Trophoblast cell (in vitro differentiated cells and primary cell): ENCODE results near the gene FUT7.
A peak's percentile ranks its signal among the peaks of the same experiment; 100 is the strongest.

Experiments used
- DNase-seq, 2 donors: peaks; one replicate each; pipeline ENCODE4 v3.0.0-alpha.2; 2016
- H2AFZ ChIP-seq: 2 replicates; pipeline ENCODE4 v1.6.1; 2013; ENCODE audit warnings: low read length, moderate library complexity, mild to moderate bottlenecking; ENCODE audit not compliant: insufficient read depth, poor library complexity
- H2AK5ac ChIP-seq: 2 replicates; pipeline ENCODE4 v1.6.1; 2013; ENCODE audit warnings: mild to moderate bottlenecking, low read length
- H2BK120ac ChIP-seq: 2 replicates; pipeline ENCODE4 v1.6.1; 2013; ENCODE audit warnings: low read length, mild to moderate bottlenecking, moderate library complexity; ENCODE audit not compliant: insufficient read depth, poor library complexity
- H2BK12ac ChIP-seq: 2 replicates; pipeline ENCODE4 v1.6.1; 2013; ENCODE audit warnings: mild to moderate bottlenecking, low read length, moderate library complexity
- H2BK5ac ChIP-seq: 2 replicates; pipeline ENCODE4 v1.6.1; 2013; ENCODE audit warnings: low read length, low read depth, moderate library complexity, mild to moderate bottlenecking; ENCODE audit not compliant: poor library complexity
- H3K14ac ChIP-seq: 2 replicates; pipeline ENCODE4 v1.6.1; 2013; ENCODE audit warnings: mild to moderate bottlenecking, low read length
- H3K18ac ChIP-seq: 2 replicates; pipeline ENCODE4 v1.6.1; 2013; ENCODE audit warnings: mild to moderate bottlenecking, low read length
- H3K23ac ChIP-seq: 2 replicates; pipeline ENCODE4 v1.6.1; 2013; ENCODE audit warnings: low read length
- H3K27ac ChIP-seq: 2 replicates; pipeline ENCODE4 v1.5.1; 2013; ENCODE audit warnings: low read depth, mild to moderate bottlenecking, inconsistent platforms, low read length, moderate library complexity
- H3K27me3 ChIP-seq: 2 replicates; pipeline ENCODE4 v1.6.1; 2013; ENCODE audit warnings: inconsistent platforms, mild to moderate bottlenecking, low read length, moderate library complexity; ENCODE audit not compliant: insufficient read depth
- H3K36me3 ChIP-seq, 2 experiments: 1 replicate in 1 of 2; 2 replicates in 1 of 2; pipeline ENCODE4 v1.6.1; 2013; ENCODE audit warnings: low read length in 2 of 2, mild to moderate bottlenecking in 2 of 2, moderate library complexity in 1 of 2; ENCODE audit not compliant: insufficient read depth in 2 of 2, control insufficient read depth in 1 of 2
- H3K4ac ChIP-seq: 2 replicates; pipeline ENCODE4 v1.6.1; 2013; ENCODE audit warnings: low read depth, mild to moderate bottlenecking, low read length, moderate library complexity
- H3K4me1 ChIP-seq, 2 experiments: 1 replicate in 1 of 2; 2 replicates in 1 of 2; pipeline ENCODE4 v1.6.1; 2013; ENCODE audit warnings: low read length in 2 of 2, mild to moderate bottlenecking in 2 of 2, moderate library complexity in 1 of 2; ENCODE audit not compliant: insufficient read depth in 2 of 2, control insufficient read depth in 1 of 2
- H3K4me2 ChIP-seq: 2 replicates; pipeline ENCODE4 v1.6.1; 2013; ENCODE audit warnings: inconsistent platforms, mild to moderate bottlenecking, low read length, moderate library complexity
- H3K4me3 ChIP-seq: 2 replicates; pipeline ENCODE4 v1.5.1; 2013; ENCODE audit warnings: mild to moderate bottlenecking, low read depth, low read length, inconsistent platforms
- H3K79me1 ChIP-seq: one replicate; pipeline ENCODE4 v1.6.1; 2013; ENCODE audit warnings: low read length
- H3K79me2 ChIP-seq: 2 replicates; pipeline ENCODE4 v1.6.1; 2013; ENCODE audit warnings: low read length, mild to moderate bottlenecking; ENCODE audit not compliant: control insufficient read depth, insufficient read depth, poor library complexity
- H3K9ac ChIP-seq: 2 replicates; pipeline ENCODE4 v1.6.1; 2013; ENCODE audit warnings: mild to moderate bottlenecking, low read length
- H3K9me3 ChIP-seq: 2 replicates; pipeline ENCODE4 v1.6.1; 2013; ENCODE audit warnings: low read depth, mild to moderate bottlenecking, control low read depth, inconsistent platforms, low read length; ENCODE audit not compliant: insufficient read depth
- H4K12ac ChIP-seq: 2 replicates; pipeline ENCODE4 v1.6.1; 2013; ENCODE audit warnings: low read depth, mild to moderate bottlenecking, low read length, moderate library complexity
- H4K8ac ChIP-seq: 2 replicates; pipeline ENCODE4 v1.6.1; 2013; ENCODE audit warnings: low read depth, mild to moderate bottlenecking, low read length, moderate library complexity
- H4K91ac ChIP-seq: one replicate; pipeline ENCODE4 v1.6.1; 2013; ENCODE audit warnings: low read depth, mild to moderate bottlenecking, low read length, moderate library complexity
- WGBS: extraction: QIAGEN DNeasy Blood & Tissue Kit; methylation state at CpG from one replicate; pipeline ENCODE4 v1.1.7; 2013; ENCODE audit warnings: missing lambda C conversion rate; ENCODE audit not compliant: insufficient read length, insufficient coverage; ENCODE audit errors: extremely low coverage; 5-methylcytosine and 5-hydroxymethylcytosine counted together

Gene FUT7

DNA sequence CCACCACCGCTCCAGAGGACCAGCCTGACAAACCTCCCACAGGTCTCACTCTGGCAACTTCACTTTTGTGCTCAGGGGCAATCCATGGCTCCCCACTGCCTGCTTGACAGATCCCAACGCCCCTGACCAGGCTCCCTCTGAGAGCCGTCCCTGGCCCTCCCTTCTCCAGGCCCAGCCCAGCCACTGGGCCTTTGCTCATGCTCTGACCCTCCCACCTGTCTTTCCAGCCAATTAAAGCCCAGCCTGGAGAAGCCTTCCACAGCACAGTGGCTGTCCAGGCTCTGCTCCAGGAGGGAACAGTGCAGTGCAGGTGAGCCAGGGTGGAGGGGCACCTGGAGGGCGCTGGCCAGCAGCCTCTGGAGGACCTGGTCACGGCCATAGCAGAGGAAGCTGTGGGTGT is 18.7 kb upstream of the FUT7 start:
- peak in 1 of 2 donors; percentile 25 for DNase-seq
- Histone ChIP-seq H3K79me1 (no peaks in the 10 kb centered on the region), H2AK5ac (no peak overlapping the region)

DNA sequence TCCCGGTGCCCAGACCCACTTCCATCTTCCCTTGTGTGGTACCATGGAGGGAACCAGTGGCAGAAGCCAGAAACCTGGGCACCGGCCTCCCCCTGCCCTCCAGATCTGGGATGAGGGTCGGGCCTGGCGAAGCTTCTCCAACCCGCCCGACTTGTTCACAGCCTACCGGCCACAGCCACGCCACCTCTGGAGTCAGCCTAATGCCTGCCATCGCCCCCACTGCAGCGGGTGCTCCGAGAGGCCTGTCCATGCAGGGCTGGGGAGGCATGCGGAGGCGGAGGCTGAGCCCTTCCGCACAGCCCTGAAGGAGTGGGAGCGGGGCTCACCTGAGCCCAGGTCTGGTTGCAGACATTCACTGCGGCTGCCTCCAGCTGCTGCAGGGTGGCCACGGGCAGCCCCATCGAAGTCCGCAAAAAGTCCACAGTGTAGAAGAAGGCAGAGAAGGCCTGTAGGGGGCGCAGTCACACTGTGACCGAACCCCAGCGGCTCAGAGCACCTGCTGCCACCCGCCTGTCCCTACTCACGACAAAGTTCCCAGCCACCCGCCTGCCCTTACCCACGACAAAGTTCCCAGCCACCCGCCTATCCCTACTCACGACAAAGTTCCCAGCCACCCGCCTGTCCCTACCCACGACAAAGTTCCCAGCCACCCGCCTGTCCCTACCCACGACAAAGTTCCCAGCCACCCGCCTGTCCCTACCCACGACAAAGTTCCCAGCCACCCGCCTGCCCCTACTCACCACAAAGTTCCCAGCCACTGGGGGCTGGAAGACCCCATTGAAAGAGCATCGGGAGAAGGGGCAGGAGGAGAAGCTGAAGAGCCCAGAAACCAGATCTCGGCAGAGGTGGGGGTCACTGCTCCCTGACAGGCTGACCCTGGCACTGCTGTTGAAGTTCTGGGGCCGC is 17.9 kb upstream of the FUT7 start:
- no peak overlapping the region for H3K27ac ChIP-seq
- H3K23ac ChIP-seq: no peak overlapping the region
- H3K9me3 ChIP-seq: peaks cover 4% of the 10 kb centered on the region
- no peaks in the 10 kb centered on the region for H3K79me1 ChIP-seq
- no peak overlapping the region for H3K4me3 ChIP-seq
- H3K4me2 ChIP-seq: no peak overlapping the region
- H3K27me3 ChIP-seq: peaks cover 50% of the 10 kb centered on the region
- no peak overlapping the region for H4K12ac ChIP-seq
- no peak overlapping the region for H2BK5ac ChIP-seq
- no peak overlapping the region for H3K18ac ChIP-seq
- no peak overlapping the region for H2BK12ac ChIP-seq
- no peaks in the 10 kb centered on the region for H3K79me2 ChIP-seq
- no peak overlapping the region for H4K8ac ChIP-seq
- no peak overlapping the region for H2AFZ ChIP-seq
- no peak overlapping the region for H3K14ac ChIP-seq
- H2BK120ac ChIP-seq: no peak overlapping the region
- no peak overlapping the region for H3K4ac ChIP-seq
- peaks cover 19 to 21% of the 10 kb centered on the region in 2 experiments for H3K4me1 ChIP-seq
- DNase-seq: peak; percentile 14 to 54
- no peak overlapping the region for H4K91ac ChIP-seq
- H3K9ac ChIP-seq: no peak overlapping the region
- H3K36me3 ChIP-seq: no peaks in the 10 kb centered on the region
- no CpG with 5 or more reads among the region's 38 CpGs for WGBS
- no peak overlapping the region for H2AK5ac ChIP-seq

More for the DNA sequence above, 18.7 kb upstream of the FUT7 start:
- Histone ChIP-seq H4K8ac (no peak overlapping the region), H4K12ac (no peak overlapping the region), H3K23ac (no peak overlapping the region), H3K4me3 (no peak overlapping the region), H3K18ac (no peak overlapping the region), H3K9me3 (peaks cover 4% of the 10 kb centered on the region), H3K4me1 (peaks cover 16% of the 10 kb centered on the region in 2 experiments), H3K4me2 (no peak overlapping the region), H3K4ac (no peak overlapping the region), H3K14ac (no peak overlapping the region), H2BK12ac (no peak overlapping the region), H3K9ac (no peak overlapping the region), H2BK5ac (no peak overlapping the region), H3K27ac (no peak overlapping the region), H2AFZ (no peak overlapping the region), H3K36me3 (no peaks in the 10 kb centered on the region), H2BK120ac (no peak overlapping the region), H4K91ac (no peak overlapping the region), H3K79me2 (no peaks in the 10 kb centered on the region), H3K27me3 (peaks cover 42% of the 10 kb centered on the region)
- no CpG with 5 or more reads among the region's 5 CpGs for WGBS

DNA sequence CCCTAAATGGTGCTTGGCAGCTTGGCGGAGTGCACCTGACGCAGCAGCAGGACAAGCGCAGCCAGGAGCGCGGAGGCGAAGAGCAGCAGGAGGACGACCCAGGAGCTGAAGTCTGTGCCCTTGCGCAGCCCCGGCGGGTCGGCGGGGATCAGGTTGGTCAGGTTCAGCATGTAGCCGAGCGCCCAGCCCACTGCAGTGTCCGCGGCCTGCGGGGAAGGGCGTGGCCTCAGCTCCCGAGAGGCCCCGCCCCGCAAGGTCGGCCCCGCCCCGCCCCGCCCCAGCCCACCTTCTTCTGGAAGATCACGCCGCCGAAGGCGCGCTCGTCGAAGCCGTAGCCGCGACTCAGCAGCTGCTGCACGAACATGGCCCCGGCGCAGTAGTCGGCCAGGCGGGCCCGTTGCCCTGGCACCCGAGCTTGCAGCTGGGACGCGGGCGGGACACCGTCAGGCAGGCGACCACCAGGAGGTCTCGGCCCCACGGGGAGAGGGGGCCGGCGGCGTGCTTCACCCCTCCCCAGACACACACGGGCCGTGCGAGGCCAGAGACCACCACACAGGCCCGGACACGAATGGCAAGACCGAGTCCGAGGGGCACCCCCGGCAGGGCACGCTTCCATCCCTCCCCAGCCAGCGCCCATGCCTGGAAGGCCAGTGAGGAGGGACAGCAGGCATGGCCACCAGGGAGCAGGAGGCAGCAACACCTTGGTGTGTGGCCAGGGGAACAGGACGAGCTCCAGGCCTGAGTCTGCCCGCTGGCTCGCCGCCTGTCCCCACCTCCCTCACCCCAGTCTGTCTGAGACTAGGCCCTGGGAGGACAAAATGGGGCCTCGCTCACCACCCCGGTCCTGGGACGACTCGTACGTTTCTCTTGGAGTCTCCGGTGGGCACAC is 17.0 kb upstream of the FUT7 start:
- Histone ChIP-seq H3K27ac (no peak overlapping the region), H2AFZ (no peak overlapping the region), H3K9me3 (peaks cover 4% of the 10 kb centered on the region), H2BK12ac (no peak overlapping the region), H3K14ac (no peak overlapping the region), H3K23ac (no peak overlapping the region), H3K4me3 (no peak overlapping the region), H3K79me1 (no peaks in the 10 kb centered on the region), H3K4me1 (peaks cover 14 to 18% of the 10 kb centered on the region in 2 experiments), H4K91ac (no peak overlapping the region), H2AK5ac (no peak overlapping the region), H3K9ac (no peak overlapping the region), H3K36me3 (no peaks in the 10 kb centered on the region), H3K27me3 (peaks cover 46% of the 10 kb centered on the region), H3K18ac (no peak overlapping the region), H4K12ac (no peak overlapping the region), H3K79me2 (no peaks in the 10 kb centered on the region), H2BK5ac (no peak overlapping the region), H3K4me2 (no peak overlapping the region), H4K8ac (no peak overlapping the region), H3K4ac (no peak overlapping the region), H2BK120ac (no peak overlapping the region)
- no CpG with 5 or more reads among the region's 72 CpGs for WGBS
- DNase-seq: no peak

DNA sequence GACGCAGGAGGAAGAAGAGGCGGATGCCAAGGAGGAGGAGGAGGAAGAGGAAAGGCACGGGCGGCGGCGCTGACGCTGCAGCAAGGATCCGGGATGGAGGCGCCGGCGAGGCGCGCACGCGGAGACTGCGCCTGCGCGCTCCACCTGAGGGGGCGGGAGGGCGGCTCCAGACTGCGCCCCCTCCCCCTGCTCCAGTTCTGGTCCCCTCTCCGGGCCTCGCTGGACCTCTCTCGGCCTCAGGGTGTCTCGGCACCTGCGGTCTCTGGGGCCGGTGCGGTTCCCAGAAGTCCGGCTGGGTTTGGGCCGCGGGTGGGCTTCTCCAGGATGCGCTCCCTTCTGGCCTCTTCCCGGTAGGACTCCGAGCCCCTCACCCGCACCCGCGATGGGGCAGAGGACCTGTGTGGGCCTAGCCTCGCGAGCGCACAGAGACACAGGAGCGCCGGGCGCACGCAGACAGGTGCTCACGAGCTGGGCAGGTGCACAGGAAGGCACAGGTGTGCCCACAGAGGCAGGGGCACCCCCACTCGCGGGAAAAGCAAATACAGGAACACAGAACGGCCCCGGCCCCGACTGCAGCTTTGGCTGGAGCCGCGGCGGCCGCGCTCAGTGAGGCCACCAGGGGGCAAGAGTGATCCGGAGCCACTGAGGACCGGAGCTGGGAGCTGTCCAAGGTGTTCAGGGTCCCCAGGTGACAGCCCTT is 14.3 kb upstream of the FUT7 start, which contains the start of gene NPDC1:
Gene NPDC1, minus strand, starts transcription at position 90 of the 700 bp plus-strand sequence. CDS start 188 bp downstream, outside the sequence.
- peak; percentile 60 to 85 for DNase-seq

More for the DNA sequence above, 14.3 kb upstream of the FUT7 start, which contains the start of gene NPDC1:
- Histone ChIP-seq H3K4me2 (peak within 1 kb of the TSS; percentile 75), H3K9ac (no peak within 1 kb of the TSS), H2AK5ac (no peak within 1 kb of the TSS), H2AFZ (no peak within 1 kb of the TSS), H2BK12ac (no peak within 1 kb of the TSS), H3K27me3 (peaks cover 33% of the 10 kb centered on the region), H4K91ac (no peak within 1 kb of the TSS), H3K79me2 (no peaks in the 10 kb centered on the region), H2BK5ac (no peak within 1 kb of the TSS), H3K18ac (no peak within 1 kb of the TSS), H2BK120ac (no peak within 1 kb of the TSS), H3K9me3 (peaks cover 4% of the 10 kb centered on the region), H3K14ac (no peak within 1 kb of the TSS), H4K12ac (no peak within 1 kb of the TSS), H3K36me3 (no peaks in the 10 kb centered on the region), H4K8ac (no peak within 1 kb of the TSS), H3K27ac (no peak within 1 kb of the TSS), H3K4ac (no peak within 1 kb of the TSS), H3K23ac (no peak within 1 kb of the TSS), H3K4me1 (peaks cover 9 to 14% of the 10 kb centered on the region in 2 experiments), H3K79me1 (no peaks in the 10 kb centered on the region), H3K4me3 (peak within 1 kb of the TSS; percentile 51)
- WGBS: no CpG with 5 or more reads among the region's 57 CpGs
